Measurements from ENCODE around the gene FAM120B.

- TF ChIP-seq CTCF (IDR thresholded peaks at IDR 0.05; ENCODE audit: low read depth, low read length), result no peak
- no peak for TF ChIP-seq EZH2phosphoT487 (IDR thresholded peaks at IDR 0.05; ENCODE audit: low read depth)
Measured at GRCh38 chr6:170378502-170378901, 71.9 kb downstream of the FAM120B start.
